Measurements from ENCODE around the gene PCSK2. TPM values are rescaled to one million over a fixed set of nuclear protein-coding genes. Genes with fewer than 3 reads are reported as not detected.

PCSK2 gene
- total RNA-seq, 3 donors from 2014 or later (not counting 1 experiment from before 2014, with no cell fraction given), result not detected

DNA sequence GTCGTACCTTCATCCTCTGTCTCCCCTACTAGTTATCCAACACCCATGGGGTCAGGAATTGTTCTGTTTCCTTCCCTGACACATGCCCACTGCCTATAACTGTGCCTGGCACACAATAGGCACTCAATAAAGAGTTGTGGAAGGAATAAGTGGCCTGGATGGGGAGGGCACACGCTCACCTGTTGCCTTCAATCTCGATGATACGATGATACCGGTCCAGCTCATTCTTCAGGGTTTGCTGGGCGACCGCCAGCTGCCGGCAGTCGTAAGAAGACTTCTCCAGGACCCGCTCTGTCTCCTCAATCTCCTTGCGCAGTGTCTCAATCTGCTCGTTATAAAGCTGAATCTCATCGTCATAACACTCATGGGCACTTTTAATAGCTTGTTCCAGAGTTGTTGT is 271.8 kb downstream of the PCSK2 start:
- Histone ChIP-seq H3K36me3 (ENCODE audit: control insufficient read depth, insufficient read depth, low read length) (no peaks in the 10 kb centered on the region), H3K9me3 (ENCODE audit: control insufficient read depth, insufficient read depth, low read length) (no peaks in the 10 kb centered on the region), H3K27me3 (ENCODE audit: control insufficient read depth, insufficient read depth, low read length) (no peaks in the 10 kb centered on the region), H3K4me3 (ENCODE audit: low read length) (no peak overlapping the region), H3K27ac (ENCODE audit: low read length) (no peak overlapping the region), H3K4me1 (ENCODE audit: control insufficient read depth, insufficient read depth, low read length) (peaks cover 8% of the 10 kb centered on the region)
- no peak for ATAC-seq
- DNase-seq, result no peak
- no peak for TF ChIP-seq CTCF (IDR thresholded peaks at IDR 0.05)
- no peaks in the 10 kb centered on the region for H3K36me3 Mint-ChIP-seq
- 91% methylated on average over 13 of the region's 13 CpGs for WGBS (ENCODE audit: insufficient coverage)
- H3K27me3 Mint-ChIP-seq (ENCODE audit: low read depth in 2 of 2), result no peaks in the 10 kb centered on the region
- H3K4me1 Mint-ChIP-seq, result peaks cover 3 to 5% of the 10 kb centered on the region in 2 donors
- intact Hi-C loops (cut with micrococcal nuclease), result no loop called here
- H3K27ac Mint-ChIP-seq, result no peak overlapping the region
- no peak overlapping the region for H3K4me3 Mint-ChIP-seq
- no peaks in the 10 kb centered on the region for H3K9me3 Mint-ChIP-seq

DNA sequence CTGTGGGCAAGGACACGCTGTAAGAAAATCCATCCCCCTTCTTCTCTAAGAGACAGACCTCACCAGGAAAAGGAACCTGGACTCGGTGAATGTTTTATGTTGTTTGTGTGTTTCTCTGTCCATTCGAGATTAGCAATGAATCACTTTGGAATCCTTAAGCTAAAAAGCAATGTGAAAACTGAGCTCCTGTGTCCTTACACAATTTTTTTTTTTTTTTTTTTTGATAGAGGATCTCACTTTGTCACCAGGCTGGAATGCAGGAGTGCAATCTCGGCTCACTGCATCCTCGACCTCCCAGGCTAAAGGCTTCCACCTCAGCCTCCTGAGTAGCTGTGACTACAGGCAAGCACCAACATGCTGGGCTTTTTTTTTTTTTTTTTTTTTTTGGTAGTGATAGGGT is 272.2 kb downstream of the PCSK2 start:
- H3K9me3 ChIP-seq (ENCODE audit: control insufficient read depth, insufficient read depth, low read length), result no peaks in the 10 kb centered on the region
- H3K4me1 ChIP-seq (ENCODE audit: control insufficient read depth, insufficient read depth, low read length), result peaks cover 12% of the 10 kb centered on the region
- H3K4me3 Mint-ChIP-seq, result no peak overlapping the region
- intact Hi-C loops (cut with micrococcal nuclease), result no loop called here
- no peaks in the 10 kb centered on the region for H3K36me3 ChIP-seq (ENCODE audit: control insufficient read depth, insufficient read depth, low read length)
- no peak for DNase-seq
- no peaks in the 10 kb centered on the region for H3K36me3 Mint-ChIP-seq
- no peak for TF ChIP-seq CTCF (IDR thresholded peaks at IDR 0.05)
- no peak overlapping the region for H3K27ac Mint-ChIP-seq
- H3K4me1 Mint-ChIP-seq, result peaks cover 7 to 9% of the 10 kb centered on the region in 2 donors
- 80% methylated on average over 5 of the region's 5 CpGs for WGBS (ENCODE audit: insufficient coverage)
- H3K9me3 Mint-ChIP-seq, result no peaks in the 10 kb centered on the region
- no peaks in the 10 kb centered on the region for H3K27me3 Mint-ChIP-seq (ENCODE audit: low read depth in 2 of 2)
- H3K27me3 ChIP-seq (ENCODE audit: control insufficient read depth, insufficient read depth, low read length), result no peaks in the 10 kb centered on the region
- no peak overlapping the region for H3K4me3 ChIP-seq (ENCODE audit: low read length)
- no peak overlapping the region for H3K27ac ChIP-seq (ENCODE audit: low read length)
- no peak for ATAC-seq

DNA sequence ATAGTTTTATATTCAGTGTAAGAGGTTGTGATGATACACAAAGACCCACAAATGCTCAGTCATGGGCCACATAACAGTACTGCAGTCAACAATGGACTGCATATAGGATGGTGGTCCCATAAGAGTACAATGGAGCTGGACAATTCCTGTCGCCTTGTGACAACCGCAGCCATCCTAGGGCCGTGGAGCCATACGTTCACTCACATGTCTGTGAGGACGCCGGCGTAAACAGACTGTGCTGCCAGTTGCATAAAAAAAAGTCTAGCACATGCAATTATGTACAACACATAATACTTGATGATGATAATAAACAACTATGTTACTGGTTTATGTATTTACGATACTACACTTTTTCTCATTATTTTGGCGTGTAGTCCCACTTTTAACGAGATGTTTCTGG is 273.4 kb downstream of the PCSK2 start:
- no peaks in the 10 kb centered on the region for H3K9me3 Mint-ChIP-seq
- H3K4me1 Mint-ChIP-seq, result peaks cover 20 to 21% of the 10 kb centered on the region in 2 donors
- WGBS (ENCODE audit: insufficient coverage), result 97% methylated on average over 10 of the region's 10 CpGs
- no peak overlapping the region for H3K27ac Mint-ChIP-seq
- Histone ChIP-seq H3K4me1 (ENCODE audit: control insufficient read depth, insufficient read depth, low read length) (peaks cover 23% of the 10 kb centered on the region), H3K4me3 (ENCODE audit: low read length) (no peak overlapping the region), H3K27ac (ENCODE audit: low read length) (no peak overlapping the region), H3K27me3 (ENCODE audit: control insufficient read depth, insufficient read depth, low read length) (no peaks in the 10 kb centered on the region), H3K9me3 (ENCODE audit: control insufficient read depth, insufficient read depth, low read length) (no peaks in the 10 kb centered on the region), H3K36me3 (ENCODE audit: control insufficient read depth, insufficient read depth, low read length) (no peaks in the 10 kb centered on the region)
- no peak overlapping the region for H3K4me3 Mint-ChIP-seq
- intact Hi-C loops (cut with micrococcal nuclease), result loop anchor here (10.0 kb wide), 1 partner anchor 465 kb away; the partner anchor contains the start of genes MGME1 and SNX5
- no peak for TF ChIP-seq CTCF (IDR thresholded peaks at IDR 0.05)
- ATAC-seq, result no peak
- H3K36me3 Mint-ChIP-seq, result no peaks in the 10 kb centered on the region
- no peak for DNase-seq
- H3K27me3 Mint-ChIP-seq (ENCODE audit: low read depth in 2 of 2), result no peaks in the 10 kb centered on the region

DNA sequence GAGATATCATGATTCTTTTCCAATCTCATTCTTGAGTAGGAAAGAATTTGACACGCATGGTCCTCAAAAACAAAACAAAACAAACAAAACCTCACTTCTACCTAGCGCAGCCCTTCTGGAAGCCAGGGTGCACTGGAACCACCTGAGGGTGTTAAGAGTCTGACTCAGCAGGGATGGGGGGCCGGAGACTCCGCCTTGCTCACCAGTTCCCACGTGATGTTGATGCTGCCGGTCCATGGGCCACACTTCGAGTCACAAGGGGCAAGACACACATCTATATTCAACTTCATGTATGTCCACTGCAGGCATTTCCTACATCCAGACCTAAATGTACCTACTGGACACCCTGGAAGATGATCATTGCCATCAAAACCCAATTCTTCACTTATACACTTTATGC is 274.0 kb downstream of the PCSK2 start:
- Mint-ChIP-seq H3K27ac (no peak overlapping the region), H3K27me3 (ENCODE audit: low read depth in 2 of 2) (no peaks in the 10 kb centered on the region), H3K36me3 (no peaks in the 10 kb centered on the region), H3K9me3 (no peaks in the 10 kb centered on the region), H3K4me1 (peaks cover 25 to 27% of the 10 kb centered on the region in 2 donors), H3K4me3 (no peak overlapping the region)
- intact Hi-C loops (cut with micrococcal nuclease), result loop anchor here (10.0 kb wide), 1 partner anchor 464 kb away; the partner anchor contains the start of genes MGME1 and SNX5
- Histone ChIP-seq H3K9me3 (ENCODE audit: control insufficient read depth, insufficient read depth, low read length) (no peaks in the 10 kb centered on the region), H3K36me3 (ENCODE audit: control insufficient read depth, insufficient read depth, low read length) (no peaks in the 10 kb centered on the region), H3K27me3 (ENCODE audit: control insufficient read depth, insufficient read depth, low read length) (no peaks in the 10 kb centered on the region), H3K4me3 (ENCODE audit: low read length) (no peak overlapping the region), H3K4me1 (ENCODE audit: control insufficient read depth, insufficient read depth, low read length) (peaks cover 28% of the 10 kb centered on the region), H3K27ac (ENCODE audit: low read length) (no peak overlapping the region)
- 88% methylated on average over 7 of the region's 7 CpGs for WGBS (ENCODE audit: insufficient coverage)
- no peak for TF ChIP-seq CTCF (IDR thresholded peaks at IDR 0.05)
- ATAC-seq (no peak), DNase-seq (no peak)
